HG03342 (cell line): Measurements from ENCODE around the gene HEATR5B.

Experiments
- ATAC-seq: cut with Tn5 transposase; IDR thresholded peaks from one replicate; pipeline ENCODE4 v1.9.1; 2021; ENCODE audit warnings: mild to moderate bottlenecking, moderate library complexity; ENCODE audit not compliant: unreplicated experiment

The HEATR5B gene

GRCh38 chr2:37083873-37084794, at the start of gene HEATR5B, which contains the start of gene GPATCH11:
Gene HEATR5B (minus strand): TSS chr2:37084372. CDS start chr2:37083414, 958 bp downstream.
Gene GPATCH11 (plus strand): TSS chr2:37084518. CDS start chr2:37088382, 3,864 bp downstream.
- peak; percentile 77 for ATAC-seq

GRCh38 chr2:37132914-37133313, 48.7 kb upstream of the HEATR5B start:
- ATAC-seq: no peak

- no peak for ATAC-seq
Observed at GRCh38 chr2:37125416-37125815, 41.2 kb upstream of the HEATR5B start.

- no peak for ATAC-seq
Observed at GRCh38 chr2:37119157-37119556, 35.0 kb upstream of the HEATR5B start.

- no peak for ATAC-seq
Observed at GRCh38 chr2:37117566-37117965, 33.4 kb upstream of the HEATR5B start.

GRCh38 chr2:37111958-37112357, 27.8 kb upstream of the HEATR5B start:
- ATAC-seq: no peak

- no peak for ATAC-seq
Observed at GRCh38 chr2:37110306-37111212, 26.4 kb upstream of the HEATR5B start.

- ATAC-seq: no peak
Observed at GRCh38 chr2:37109523-37109922, 25.4 kb upstream of the HEATR5B start.

- ATAC-seq: no peak
Observed at GRCh38 chr2:37105150-37105549, 21.0 kb upstream of the HEATR5B start.

- ATAC-seq: no peak
Observed at GRCh38 chr2:37104178-37104577, 20.0 kb upstream of the HEATR5B start.

GRCh38 chr2:37102588-37102987, 18.4 kb upstream of the HEATR5B start:
- ATAC-seq: no peak

GRCh38 chr2:37100054-37100453, 15.9 kb upstream of the HEATR5B start:
- ATAC-seq: no peak

GRCh38 chr2:37098416-37099118, 14.4 kb upstream of the HEATR5B start:
- no peak for ATAC-seq

- ATAC-seq: no peak
Observed at GRCh38 chr2:37096568-37096967, 12.4 kb upstream of the HEATR5B start.

GRCh38 chr2:37091873-37092272, 7.7 kb upstream of the HEATR5B start:
- peak; percentile 48 for ATAC-seq

- peak; percentile 83 for ATAC-seq
Observed at GRCh38 chr2:37090019-37090477, 5.9 kb upstream of the HEATR5B start.

GRCh38 chr2:37085731-37086147, 1.6 kb upstream of the HEATR5B start:
- ATAC-seq: no peak

GRCh38 chr2:37084797-37085196, 625 bp upstream of the HEATR5B start:
- no peak for ATAC-seq

GRCh38 chr2:37080689-37081088, 3.5 kb downstream of the HEATR5B start:
- no peak for ATAC-seq

- ATAC-seq: no peak
Observed at GRCh38 chr2:37080266-37080665, 3.9 kb downstream of the HEATR5B start.

GRCh38 chr2:37070931-37071330, 13.2 kb downstream of the HEATR5B start:
- ATAC-seq: no peak
